Liver (tissue), 9 donors: ENCODE results near the gene PKMYT1. TPM values are rescaled to one million over a fixed set of nuclear protein-coding genes. Genes with fewer than 3 reads are reported as not detected.

Experiments
- DNase-seq: peaks from one replicate; pipeline ENCODE4 v3.0.0-alpha.2; 2017; ENCODE audit warnings: low spot score
- H3K27ac ChIP-seq, 2 donors: one replicate each; pipeline ENCODE4 v1.7.0; 2013; ENCODE audit warnings: inconsistent platforms in 2 of 2, low read length in 2 of 2, control low read depth in 1 of 2, low read depth in 1 of 2, mild to moderate bottlenecking in 1 of 2
- H3K27me3 ChIP-seq, 4 donors: one replicate each; pipeline versions ENCODE4 v1.6.1 to v1.7.0; 2013; ENCODE audit warnings: low read length in 3 of 4, inconsistent platforms in 1 of 4, mild to moderate bottlenecking in 1 of 4, moderate library complexity in 1 of 4; ENCODE audit not compliant: control insufficient read depth in 4 of 4, insufficient read depth in 4 of 4
- H3K36me3 ChIP-seq, 4 donors: one replicate each; pipeline versions ENCODE4 v1.6.1 to v1.7.0; 2013; ENCODE audit warnings: low read length in 3 of 4, mild to moderate bottlenecking in 3 of 4, low read depth in 1 of 4, moderate library complexity in 1 of 4; ENCODE audit not compliant: control insufficient read depth in 4 of 4, insufficient read depth in 3 of 4
- H3K4me1 ChIP-seq, 4 donors: one replicate each; pipeline versions ENCODE4 v1.6.1 to v1.7.0; 2013; ENCODE audit warnings: low read length in 3 of 4, mild to moderate bottlenecking in 3 of 4, moderate library complexity in 1 of 4; ENCODE audit not compliant: control insufficient read depth in 4 of 4, insufficient read depth in 4 of 4
- H3K4me3 ChIP-seq, 3 donors: one replicate each; pipeline versions ENCODE4 v1.6.1 to v1.7.0; 2013; ENCODE audit warnings: low read length in 3 of 3, control low read depth in 1 of 3, low read depth in 1 of 3, mild to moderate bottlenecking in 1 of 3
- H3K9ac ChIP-seq, 2 donors: one replicate each; pipeline ENCODE4 v1.7.0; 2013; ENCODE audit warnings: low read length in 2 of 2, mild to moderate bottlenecking in 2 of 2, moderate library complexity in 2 of 2, control low read depth in 1 of 2, low read depth in 1 of 2
- H3K9me3 ChIP-seq, 4 donors: one replicate each; pipeline versions ENCODE4 v1.6.1 to v1.7.0; 2013; ENCODE audit warnings: low read length in 3 of 4; ENCODE audit not compliant: control insufficient read depth in 4 of 4
- ATF3 ChIP-seq: IDR thresholded peaks from 2 replicates; pipeline ENCODE4 v1.6.1; 2016; ENCODE audit warnings: antibody characterized with exemption
- CTCF ChIP-seq: fragments of 150-350 bp; IDR thresholded peaks from 2 replicates; pipeline ENCODE4 v1.5.1; 2017; ENCODE audit warnings: improper control_type of control experiment, low read depth, low read length; ENCODE audit not compliant: missing input control
- EGR1 ChIP-seq, 2 donors: IDR thresholded peaks; 2 replicates each; pipeline ENCODE4 v1.6.1; 2016 to 2018; ENCODE audit warnings: antibody characterized with exemption in 2 of 2, low read depth in 2 of 2
- FOXA1 ChIP-seq: IDR thresholded peaks from 2 replicates; pipeline ENCODE4 v1.6.1; 2016; ENCODE audit warnings: antibody characterized with exemption
- FOXA2 ChIP-seq: IDR thresholded peaks from 2 replicates; pipeline ENCODE4 v1.6.1; 2016; ENCODE audit warnings: antibody characterized with exemption
- GABPA ChIP-seq, 2 donors: IDR thresholded peaks in 1 of 2; conservative IDR thresholded peaks in 1 of 2; 2 replicates each; pipeline ENCODE4 v1.6.1; 2016; ENCODE audit warnings: antibody characterized with exemption in 2 of 2, mild to moderate bottlenecking in 1 of 2, moderate library complexity in 1 of 2
- HNF4A ChIP-seq, 2 donors: conservative IDR thresholded peaks; 2 replicates each; pipeline ENCODE4 v1.6.1; 2016; ENCODE audit warnings: antibody characterized with exemption in 2 of 2, mild to moderate bottlenecking in 2 of 2
- HNF4G ChIP-seq: IDR thresholded peaks from 2 replicates; pipeline ENCODE4 v1.6.1; 2016; ENCODE audit warnings: antibody characterized with exemption
- JUND ChIP-seq, 2 donors: IDR thresholded peaks; 2 replicates each; pipeline ENCODE4 v1.6.1; 2016; ENCODE audit warnings: antibody characterized with exemption in 2 of 2
- MAX ChIP-seq: IDR thresholded peaks from 2 replicates; pipeline ENCODE4 v1.6.1; 2016; ENCODE audit warnings: antibody characterized with exemption
- NR2F2 ChIP-seq: IDR thresholded peaks from 2 replicates; pipeline ENCODE4 v1.6.1; 2016; ENCODE audit warnings: antibody characterized with exemption
- RAD21 ChIP-seq, 2 donors: IDR thresholded peaks; 2 replicates each; pipeline ENCODE4 v1.6.1; 2016; ENCODE audit warnings: antibody characterized with exemption in 2 of 2, mild to moderate bottlenecking in 2 of 2
- REST ChIP-seq: IDR thresholded peaks from 2 replicates; pipeline ENCODE4 v1.6.1; 2016; ENCODE audit warnings: antibody characterized with exemption, mild to moderate bottlenecking
- RXRA ChIP-seq, 2 donors: IDR thresholded peaks; 2 replicates each; pipeline ENCODE4 v1.6.1; 2017 to 2018; ENCODE audit warnings: antibody characterized with exemption in 2 of 2, mild to moderate bottlenecking in 1 of 2
- SP1 ChIP-seq: IDR thresholded peaks from 2 replicates; pipeline ENCODE4 v1.6.1; 2018; ENCODE audit warnings: antibody characterized with exemption, mild to moderate bottlenecking
- TAF1 ChIP-seq: conservative IDR thresholded peaks from 2 replicates; pipeline ENCODE4 v1.6.1; 2016; ENCODE audit warnings: antibody characterized with exemption, mild to moderate bottlenecking
- YY1 ChIP-seq: IDR thresholded peaks from 2 replicates; pipeline ENCODE4 v1.6.1; 2016; ENCODE audit warnings: antibody characterized with exemption, mild to moderate bottlenecking
- ZBTB33 ChIP-seq: IDR thresholded peaks from 2 replicates; pipeline ENCODE4 v1.6.1; 2016; ENCODE audit warnings: antibody characterized with exemption
- WGBS: extraction: QIAGEN DNeasy Blood & Tissue Kit; methylation state at CpG from one replicate; pipeline ENCODE4 v1.1.7; 2013; 5-methylcytosine and 5-hydroxymethylcytosine counted together
- polyA plus RNA-seq, 2 donors: library from polyadenylated mRNA; stranded (reverse) in 1 of 2; unstranded in 1 of 2; fragments of 200-250 nt in 1 of 2; fragments of >200 nt in 1 of 2; fragmentation: Nextera tagmentation in 1 of 2; extraction: Ambion mirVana in 1 of 2; gene quantifications; one replicate each; pipeline versions ENCODE4 v1.2.1 to v1.2.3, GENCODE V29; 2013 to 2015
- total RNA-seq, 2 donors: library from RNA; depleted of rRNA; stranded (reverse); fragments of >200 nt; gene quantifications; one replicate each; pipeline ENCODE4 v1.2.3, GENCODE V29; 2014
- donor health status: healthy.
- donor health status: healthy.
- donor health status: healthy.
- donor health status: healthy.
- donor health status: healthy.

Gene PKMYT1
- total and polyA plus RNA-seq, 4 donors = 0.50 to 15.8 (median 2.6) TPM

- no peak for TF ChIP-seq CTCF
- TF ChIP-seq JUND (IDR thresholded peaks at IDR 0.05) = no peak
- TF ChIP-seq HNF4A (conservative IDR thresholded peaks at IDR 0.05) = no peak
- no peak for TF ChIP-seq NR2F2
- no peak for TF ChIP-seq RAD21 (IDR thresholded peaks at IDR 0.05)
- TF ChIP-seq HNF4G = no peak
- TF ChIP-seq MAX = no peak
- TF ChIP-seq EGR1 (IDR thresholded peaks at IDR 0.05; ENCODE audit: low read depth in 2 of 2) = no peak
- no peak for TF ChIP-seq YY1
Observed at GRCh38 chr16:3027489-3027795, 47.2 kb upstream of the PKMYT1 start (continued).

- Histone ChIP-seq H3K27ac (no peak overlapping the region), H3K9ac (no peak overlapping the region), H3K9me3 (no peaks in the 10 kb centered on the region), H3K4me3 (no peak overlapping the region), H3K36me3 (peaks cover 0 to 14% (median 3%) of the 10 kb centered on the region in 4 donors), H3K4me1 (peaks cover 13 to 44% (median 16%) of the 10 kb centered on the region in 4 donors), H3K27me3 (peaks cover 0 to 5% (median 2%) of the 10 kb centered on the region in 4 donors)
- TF ChIP-seq HNF4G (no peak), CTCF (no peak), RAD21 (IDR thresholded peaks at IDR 0.05) (no peak), FOXA2 (no peak), YY1 (no peak), NR2F2 (no peak), SP1 (no peak), HNF4A (conservative IDR thresholded peaks at IDR 0.05) (no peak), FOXA1 (no peak), MAX (no peak), REST (no peak), ATF3 (no peak), TAF1 (no peak), EGR1 (IDR thresholded peaks at IDR 0.05; ENCODE audit: low read depth in 2 of 2) (no peak), GABPA (IDR thresholded peaks at IDR 0.05 in 1 of 2, conservative IDR thresholded peaks at IDR 0.05 in 1 of 2) (no peak), ZBTB33 (no peak), JUND (IDR thresholded peaks at IDR 0.05) (no peak), RXRA (IDR thresholded peaks at IDR 0.05) (no peak)
- WGBS = 96% methylated on average over 24 of the region's 24 CpGs
- no peak for DNase-seq
Observed at GRCh38 chr16:3026609-3027488, 46.6 kb upstream of the PKMYT1 start.
